GM21526 (cell line): ENCODE results near the gene BTBD10.
"Not testable (repeated sequence)": the region's sequence is repeated elsewhere in the genome, so short reads cannot be mapped to it uniquely, and the experiment has no call there.

ENCODE experiments used
- ATAC-seq: cut with Tn5 transposase; IDR thresholded peaks from one replicate; pipeline ENCODE4 v1.9.1; 2021; ENCODE audit warnings: moderate library complexity; ENCODE audit not compliant: unreplicated experiment, low FRiP score

BTBD10 gene

GRCh38 chr11:13445588-13445987 is 17.4 kb downstream of the BTBD10 start:
- no peak for ATAC-seq

GRCh38 chr11:13440100-13440855 is 22.7 kb downstream of the BTBD10 start:
- ATAC-seq: no peak

- ATAC-seq: no peak
Observed at GRCh38 chr11:13438291-13438690, 24.7 kb downstream of the BTBD10 start.

GRCh38 chr11:13436836-13437235 is 26.2 kb downstream of the BTBD10 start:
- ATAC-seq: not testable (repeated sequence)

- no peak for ATAC-seq
Observed at GRCh38 chr11:13434247-13435205, 28.5 kb downstream of the BTBD10 start.

GRCh38 chr11:13433437-13433836 is 29.6 kb downstream of the BTBD10 start:
- ATAC-seq: no peak

GRCh38 chr11:13429836-13430235 is 33.2 kb downstream of the BTBD10 start:
- ATAC-seq: no peak

GRCh38 chr11:13429288-13429687 is 33.7 kb downstream of the BTBD10 start:
- no peak for ATAC-seq

GRCh38 chr11:13427440-13427839 is 35.6 kb downstream of the BTBD10 start:
- ATAC-seq: no peak

- no peak for ATAC-seq
Observed at GRCh38 chr11:13423372-13423771, 39.6 kb downstream of the BTBD10 start.

- no peak for ATAC-seq
Observed at GRCh38 chr11:13421561-13421960, 41.5 kb downstream of the BTBD10 start.

- ATAC-seq: no peak
Observed at GRCh38 chr11:13415201-13415600, 47.8 kb downstream of the BTBD10 start.

- no peak for ATAC-seq
Observed at GRCh38 chr11:13405220-13405619, 57.8 kb downstream of the BTBD10 start.

GRCh38 chr11:13398335-13398734 is 64.7 kb downstream of the BTBD10 start:
- not testable (repeated sequence) for ATAC-seq

- ATAC-seq: no peak
Observed at GRCh38 chr11:13391217-13391616, 71.8 kb downstream of the BTBD10 start.

GRCh38 chr11:13388741-13389140 is 74.3 kb downstream of the BTBD10 start:
- no peak for ATAC-seq

- ATAC-seq: no peak
Observed at GRCh38 chr11:13386567-13386966, 76.5 kb downstream of the BTBD10 start.

- no peak for ATAC-seq
Observed at GRCh38 chr11:13384908-13385640, 77.9 kb downstream of the BTBD10 start.

- no peak for ATAC-seq
Observed at GRCh38 chr11:13382751-13383150, 80.3 kb downstream of the BTBD10 start.

GRCh38 chr11:13380731-13381130 is 82.3 kb downstream of the BTBD10 start:
- no peak for ATAC-seq

- ATAC-seq: no peak
Observed at GRCh38 chr11:13378316-13378715, 84.7 kb downstream of the BTBD10 start.
